ENCODE data around the gene ELAVL3. TPM values are rescaled to one million over a fixed set of nuclear protein-coding genes. Genes with fewer than 3 reads are reported as not detected.

ELAVL3 gene
- total and polyA plus RNA-seq, 3 donors from 2014 or later, result 0.74 to 7.5 (median 6.1) TPM

GRCh38 chr19:11405846-11406643 lies 74.8 kb downstream of the ELAVL3 start:
- TF ChIP-seq CTCF (IDR thresholded peaks at IDR 0.05) (no peak), POLR2A (IDR thresholded peaks at IDR 0.05) (no peak)
- intact Hi-C loops (cut with DNase I; ENCODE audit: low total_unique reads), result no loop called here
- WGBS, 2 donors, result 11 to 27% methylated on average over 27 to 44 of the region's 44 CpGs
- H3K9me3 ChIP-seq, result no peaks in the 10 kb centered on the region
- H3K4me3 ChIP-seq, result peak overlapping the region; percentile 1 to 30
- H3K36me3 ChIP-seq (ENCODE audit: low read depth, missing control alignments), result no peaks in the 10 kb centered on the region
- H3K4me1 ChIP-seq, result no peaks in the 10 kb centered on the region
- DNase-seq, result no peak
- H3K27me3 ChIP-seq, result no peaks in the 10 kb centered on the region
- no peak overlapping the region for H3K27ac ChIP-seq

GRCh38 chr19:11404588-11405222 lies 76.1 kb downstream of the ELAVL3 start:
- DNase-seq, result no peak
- intact Hi-C loops (cut with DNase I; ENCODE audit: low total_unique reads), result no loop called here
- no peaks in the 10 kb centered on the region for H3K4me1 ChIP-seq
- H3K27me3 ChIP-seq, result no peaks in the 10 kb centered on the region
- no peaks in the 10 kb centered on the region for H3K9me3 ChIP-seq
- H3K27ac ChIP-seq, result peak overlapping the region in 1 of 2 donors; percentile 19
- TF ChIP-seq POLR2A (IDR thresholded peaks at IDR 0.05) (no peak), CTCF (IDR thresholded peaks at IDR 0.05) (no peak)
- 21 to 22% methylated on average over 7 to 9 of the region's 9 CpGs for WGBS, 2 donors
- H3K36me3 ChIP-seq (ENCODE audit: low read depth, missing control alignments), result no peaks in the 10 kb centered on the region
- H3K4me3 ChIP-seq, result no peak overlapping the region

- H3K4me1 ChIP-seq, result no peaks in the 10 kb centered on the region
- no peaks in the 10 kb centered on the region for H3K9me3 ChIP-seq
- no peak overlapping the region for H3K4me3 ChIP-seq
- intact Hi-C loops (cut with DNase I; ENCODE audit: low total_unique reads), result no loop called here
- H3K27ac ChIP-seq, result no peak overlapping the region
- WGBS, 2 donors, result 80 to 81% methylated on average over 5 to 8 of the region's 9 CpGs
- H3K27me3 ChIP-seq, result no peaks in the 10 kb centered on the region
- no peak for DNase-seq
- no peak for TF ChIP-seq POLR2A (IDR thresholded peaks at IDR 0.05)
- H3K36me3 ChIP-seq (ENCODE audit: low read depth, missing control alignments), result no peaks in the 10 kb centered on the region
Measured at GRCh38 chr19:11401808-11402543, 78.9 kb downstream of the ELAVL3 start.

Small RNAs within 50 kb of the gene (microRNA-seq; reads per million reads assigned to microRNA genes)
- gene MIR7974 (ENCODE audit: borderline number of aligned reads in 2 of 2, borderline replicate concordance in 1 of 2), result 0 reads per million in 2 donors

Small RNAs within 50 kb of the gene (small RNA-seq; reads per million reads assigned to genes)
- gene MIR7974, result 0.55 to 0.66 reads per million in 2 donors
- 0 reads per million in 2 donors for gene RF00019
- gene RN7SL833P, result 0 to 0.38 reads per million in 2 donors

Other genes starting within 250 kb of the ELAVL3 start
- not detected for gene ANGPTL8, start 241.4 kb downstream of the ELAVL3 start, total RNA-seq
- not detected for gene ANGPTL8, start 241.4 kb downstream of the ELAVL3 start, polyA plus RNA-seq (ENCODE audit: insufficient read depth, low read depth, low replicate concordance)
- gene DOCK6, start 218.5 kb downstream of the ELAVL3 start, total RNA-seq, result 10 to 100 TPM; 32.5 to 45.0 TPM
- 18.4 TPM for gene DOCK6, start 218.5 kb downstream of the ELAVL3 start, polyA plus RNA-seq (ENCODE audit: insufficient read depth, low read depth, low replicate concordance)
- 100 to 1,000 TPM in 1 of 2 donors, 10 to 100 TPM in 1; 42.5 to 137 TPM for gene TSPAN16, start 184.9 kb downstream of the ELAVL3 start, total RNA-seq
- 180 TPM for gene TSPAN16, start 184.9 kb downstream of the ELAVL3 start, polyA plus RNA-seq (ENCODE audit: insufficient read depth, low read depth, low replicate concordance)
- gene RAB3D, start 141.4 kb downstream of the ELAVL3 start, total RNA-seq, result 1 to 10 TPM; 6.7 to 9.8 TPM
- gene RAB3D, start 141.4 kb downstream of the ELAVL3 start, polyA plus RNA-seq (ENCODE audit: insufficient read depth, low read depth, low replicate concordance), result 4.5 TPM
- 100 to 1,000 TPM; 174 to 213 TPM for gene TMEM205, start 134.8 kb downstream of the ELAVL3 start, total RNA-seq
- 132 TPM for gene TMEM205, start 134.8 kb downstream of the ELAVL3 start, polyA plus RNA-seq (ENCODE audit: insufficient read depth, low read depth, low replicate concordance)
- 10 to 100 TPM; 41.3 to 59.8 TPM for gene CCDC159, start 134.5 kb downstream of the ELAVL3 start, total RNA-seq
- gene CCDC159, start 134.5 kb downstream of the ELAVL3 start, polyA plus RNA-seq (ENCODE audit: insufficient read depth, low read depth, low replicate concordance), result 99.0 TPM
- gene PLPPR2, start 125.6 kb downstream of the ELAVL3 start, total RNA-seq, result 10 to 100 TPM; 27.1 to 28.9 TPM
- 20.3 TPM for gene PLPPR2, start 125.6 kb downstream of the ELAVL3 start, polyA plus RNA-seq (ENCODE audit: insufficient read depth, low read depth, low replicate concordance)
- gene SWSAP1, start 106.4 kb downstream of the ELAVL3 start, total RNA-seq, result 1 to 10 TPM; 6.5 to 7.0 TPM
- 4.9 TPM for gene SWSAP1, start 106.4 kb downstream of the ELAVL3 start, polyA plus RNA-seq (ENCODE audit: insufficient read depth, low read depth, low replicate concordance)
- gene EPOR, start 96.7 kb downstream of the ELAVL3 start, total RNA-seq, result 1 to 10 TPM; 5.7 to 7.6 TPM
- 4.3 TPM for gene EPOR, start 96.7 kb downstream of the ELAVL3 start, polyA plus RNA-seq (ENCODE audit: insufficient read depth, low read depth, low replicate concordance)
- gene RGL3, start 61.7 kb downstream of the ELAVL3 start, total RNA-seq, result 1 to 10 TPM; 3.1 to 3.6 TPM
- 5.5 TPM for gene RGL3, start 61.7 kb downstream of the ELAVL3 start, polyA plus RNA-seq (ENCODE audit: insufficient read depth, low read depth, low replicate concordance)
- gene ODAD3, start 45.9 kb downstream of the ELAVL3 start, total RNA-seq, result 10 to 100 TPM in 1 of 2 donors, 1 to 10 TPM in 1; 9.7 to 14.8 TPM
- gene ODAD3, start 45.9 kb downstream of the ELAVL3 start, polyA plus RNA-seq (ENCODE audit: insufficient read depth, low read depth, low replicate concordance), result 18.3 TPM
- gene PRKCSH, start 45.4 kb downstream of the ELAVL3 start, total RNA-seq, result 100 to 1,000 TPM; 214 to 256 TPM
- 266 TPM for gene PRKCSH, start 45.4 kb downstream of the ELAVL3 start, polyA plus RNA-seq (ENCODE audit: insufficient read depth, low read depth, low replicate concordance)
- gene ZNF653, start 24.8 kb upstream of the ELAVL3 start, total RNA-seq, result 10 to 100 TPM; 36.8 to 53.3 TPM
- 45.9 TPM for gene ZNF653, start 24.8 kb upstream of the ELAVL3 start, polyA plus RNA-seq (ENCODE audit: insufficient read depth, low read depth, low replicate concordance)
- gene ECSIT, start 48.1 kb upstream of the ELAVL3 start, total RNA-seq, result 10 to 100 TPM; 45.4 to 58.7 TPM
- 28.9 TPM for gene ECSIT, start 48.1 kb upstream of the ELAVL3 start, polyA plus RNA-seq (ENCODE audit: insufficient read depth, low read depth, low replicate concordance)
- 100 to 1,000 TPM; 130 to 151 TPM for gene CNN1, start 57.8 kb upstream of the ELAVL3 start, total RNA-seq
- 218 TPM for gene CNN1, start 57.8 kb upstream of the ELAVL3 start, polyA plus RNA-seq (ENCODE audit: insufficient read depth, low read depth, low replicate concordance)
- 100 to 1,000 TPM; 131 to 184 TPM for gene ELOF1, start 78.2 kb upstream of the ELAVL3 start, total RNA-seq
- 262 TPM for gene ELOF1, start 78.2 kb upstream of the ELAVL3 start, polyA plus RNA-seq (ENCODE audit: insufficient read depth, low read depth, low replicate concordance)
- gene ACP5, start 96.6 kb upstream of the ELAVL3 start, total RNA-seq, result 1 to 10 TPM; 4.2 to 6.8 TPM
- 20.5 TPM for gene ACP5, start 96.6 kb upstream of the ELAVL3 start, polyA plus RNA-seq (ENCODE audit: insufficient read depth, low read depth, low replicate concordance)
- gene ZNF627, start 116.4 kb upstream of the ELAVL3 start, total RNA-seq, result 10 to 100 TPM; 15.5 to 17.2 TPM
- 16.7 TPM for gene ZNF627, start 116.4 kb upstream of the ELAVL3 start, polyA plus RNA-seq (ENCODE audit: insufficient read depth, low read depth, low replicate concordance)